ENCODE results near the gene HSPA1B. TPM values are rescaled to one million over a fixed set of nuclear protein-coding genes. Genes with fewer than 3 reads are reported as not detected.
A peak's percentile ranks its signal among the peaks of the same experiment; 100 is the strongest.
"Not testable (repeated sequence)": the region's sequence is repeated elsewhere in the genome, so short reads cannot be mapped to it uniquely, and the experiment has no call there.

Gene HSPA1B
- total RNA-seq, 1 experiment from 2014 or later, result 78.6 TPM

GRCh38 chr6:31806470-31807272, 20.9 kb upstream of the HSPA1B start, which contains the start of gene LSM2:
LSM2 (minus strand) TSS chr6:31806966; CDS start chr6:31806757, 209 bp downstream.
- H2AFZ ChIP-seq (ENCODE audit: low read length), result peak within 1 kb of the TSS; percentile 24
- H3K27ac ChIP-seq (ENCODE audit: low read length), result peak within 1 kb of the TSS; percentile 53
- H3K4me3 ChIP-seq (ENCODE audit: low read length), result peak within 1 kb of the TSS; percentile 87

GRCh38 chr6:31808599-31808998, 18.9 kb upstream of the HSPA1B start:
- H3K27me3 ChIP-seq (ENCODE audit: low read length); H2AFZ ChIP-seq (ENCODE audit: low read length); H3K27ac ChIP-seq (ENCODE audit: low read length); H3K9ac ChIP-seq (ENCODE audit: low read length); H3K9me2 ChIP-seq (replicated peaks; ENCODE audit: insufficient read depth, low read length); H3K4me2 ChIP-seq (ENCODE audit: low read depth, low read length, poor library complexity, severe bottlenecking); H3K4me1 ChIP-seq (ENCODE audit: low read length); H3K4me3 ChIP-seq (ENCODE audit: low read length); H3K9me3 ChIP-seq (ENCODE audit: low read length); H3K36me3 ChIP-seq (ENCODE audit: insufficient read depth, low read length); DNase-seq; H4K20me1 ChIP-seq (ENCODE audit: insufficient read depth, low read depth, low read length): not testable (repeated sequence)
- peaks cover 23% of the 10 kb centered on the region for H3K79me2 ChIP-seq (ENCODE audit: low read length)

More at GRCh38 chr6:31806470-31807272, 20.9 kb upstream of the HSPA1B start, which contains the start of gene LSM2:
- Histone ChIP-seq H3K4me2 (ENCODE audit: low read depth, low read length, poor library complexity, severe bottlenecking) (peak within 1 kb of the TSS; percentile 95), H3K9ac (ENCODE audit: low read length) (peak within 1 kb of the TSS; percentile 86), H3K27me3 (ENCODE audit: low read length) (no peaks in the 10 kb centered on the region), H3K79me2 (ENCODE audit: low read length) (peaks cover 30% of the 10 kb centered on the region), H3K9me2 (replicated peaks; ENCODE audit: insufficient read depth, low read length) (no peaks in the 10 kb centered on the region), H4K20me1 (ENCODE audit: insufficient read depth, low read depth, low read length) (no peaks in the 10 kb centered on the region), H3K9me3 (ENCODE audit: low read length) (no peaks in the 10 kb centered on the region), H3K36me3 (ENCODE audit: insufficient read depth, low read length) (0 out of 2 replicates have a peak, but pooled peaks cover 3% of the 10 kb centered on the region), H3K4me1 (ENCODE audit: low read length) (peaks cover 10% of the 10 kb centered on the region)
- DNase-seq, result peak; percentile 97

GRCh38 chr6:31811645-31812044, 15.9 kb upstream of the HSPA1B start:
- Histone ChIP-seq H3K4me2 (ENCODE audit: low read depth, low read length, poor library complexity, severe bottlenecking) (no peak overlapping the region), H3K36me3 (ENCODE audit: insufficient read depth, low read length) (no peaks in the 10 kb centered on the region), H3K27me3 (ENCODE audit: low read length) (no peaks in the 10 kb centered on the region), H3K9me2 (replicated peaks; ENCODE audit: insufficient read depth, low read length) (no peaks in the 10 kb centered on the region), H3K27ac (ENCODE audit: low read length) (no peak overlapping the region), H3K9ac (ENCODE audit: low read length) (no peak overlapping the region), H3K4me1 (ENCODE audit: low read length) (peaks cover 2% of the 10 kb centered on the region; the same call in 1 of the 2 replicates), H3K9me3 (ENCODE audit: low read length) (no peaks in the 10 kb centered on the region), H4K20me1 (ENCODE audit: insufficient read depth, low read depth, low read length) (no peaks in the 10 kb centered on the region), H3K79me2 (ENCODE audit: low read length) (peaks cover under 1% of the 10 kb centered on the region; the same call in 1 of the 2 replicates), H2AFZ (ENCODE audit: low read length) (no peak overlapping the region), H3K4me3 (ENCODE audit: low read length) (no peak overlapping the region)
- DNase-seq, result no peak

- Histone ChIP-seq H3K27me3 (ENCODE audit: low read length) (no peaks in the 10 kb centered on the region), H3K4me3 (ENCODE audit: low read length) (no peak overlapping the region), H3K4me1 (ENCODE audit: low read length) (no peaks in the 10 kb centered on the region), H3K4me2 (ENCODE audit: low read depth, low read length, poor library complexity, severe bottlenecking) (no peak overlapping the region), H3K9me3 (ENCODE audit: low read length) (no peaks in the 10 kb centered on the region), H4K20me1 (ENCODE audit: insufficient read depth, low read depth, low read length) (no peaks in the 10 kb centered on the region), H2AFZ (ENCODE audit: low read length) (0 out of 2 replicates have a peak overlapping the region, but pooled peaks have one; percentile 8), H3K9ac (ENCODE audit: low read length) (no peak overlapping the region), H3K79me2 (ENCODE audit: low read length) (no peaks in the 10 kb centered on the region), H3K9me2 (replicated peaks; ENCODE audit: insufficient read depth, low read length) (no peaks in the 10 kb centered on the region), H3K36me3 (ENCODE audit: insufficient read depth, low read length) (no peaks in the 10 kb centered on the region), H3K27ac (ENCODE audit: low read length) (no peak overlapping the region)
- DNase-seq, result no peak
These were observed 14.1 kb upstream of the HSPA1B start for GRCh38 chr6:31813465-31813849.

- no peak overlapping the region for H3K4me2 ChIP-seq (ENCODE audit: low read depth, low read length, poor library complexity, severe bottlenecking)
- no peaks in the 10 kb centered on the region for H4K20me1 ChIP-seq (ENCODE audit: insufficient read depth, low read depth, low read length)
- no peak overlapping the region for H3K4me3 ChIP-seq (ENCODE audit: low read length)
- no peaks in the 10 kb centered on the region for H3K27me3 ChIP-seq (ENCODE audit: low read length)
- no peaks in the 10 kb centered on the region for H3K36me3 ChIP-seq (ENCODE audit: insufficient read depth, low read length)
- H2AFZ ChIP-seq (ENCODE audit: low read length), result no peak overlapping the region
- H3K9me3 ChIP-seq (ENCODE audit: low read length), result no peaks in the 10 kb centered on the region
- no peak overlapping the region for H3K9ac ChIP-seq (ENCODE audit: low read length)
- no peaks in the 10 kb centered on the region for H3K4me1 ChIP-seq (ENCODE audit: low read length)
- DNase-seq, result no peak
- H3K27ac ChIP-seq (ENCODE audit: low read length), result no peak overlapping the region
- no peaks in the 10 kb centered on the region for H3K79me2 ChIP-seq (ENCODE audit: low read length)
- no peaks in the 10 kb centered on the region for H3K9me2 ChIP-seq (replicated peaks; ENCODE audit: insufficient read depth, low read length)
These were observed 12.9 kb upstream of the HSPA1B start for GRCh38 chr6:31814677-31815024.

- Histone ChIP-seq H3K4me2 (ENCODE audit: low read depth, low read length, poor library complexity, severe bottlenecking) (no peak within 1 kb of the TSS), H3K79me2 (ENCODE audit: low read length) (no peaks in the 10 kb centered on the region), H4K20me1 (ENCODE audit: insufficient read depth, low read depth, low read length) (no peaks in the 10 kb centered on the region), H3K9me2 (replicated peaks; ENCODE audit: insufficient read depth, low read length) (no peaks in the 10 kb centered on the region), H2AFZ (ENCODE audit: low read length) (no peak within 1 kb of the TSS), H3K4me3 (ENCODE audit: low read length) (no peak within 1 kb of the TSS), H3K27ac (ENCODE audit: low read length) (no peak within 1 kb of the TSS), H3K36me3 (ENCODE audit: insufficient read depth, low read length) (no peaks in the 10 kb centered on the region), H3K9me3 (ENCODE audit: low read length) (no peaks in the 10 kb centered on the region), H3K4me1 (ENCODE audit: low read length) (no peaks in the 10 kb centered on the region), H3K9ac (ENCODE audit: low read length) (no peak within 1 kb of the TSS), H3K27me3 (ENCODE audit: low read length) (no peaks in the 10 kb centered on the region)
- no peak for DNase-seq
These were observed 12.3 kb upstream of the HSPA1B start, which contains the start of the genes HSPA1A and HSPA1L for GRCh38 chr6:31815025-31815838. HSPA1A (plus strand) TSS chr6:31815543; CDS start chr6:31815757, 214 bp downstream. HSPA1L (minus strand) TSS chr6:31815283; CDS start chr6:31811972, 3,311 bp downstream.

GRCh38 chr6:31817133-31817928, 10.2 kb upstream of the HSPA1B start:
- not testable (repeated sequence) for H3K4me2 ChIP-seq (ENCODE audit: low read depth, low read length, poor library complexity, severe bottlenecking); H3K4me3 ChIP-seq (ENCODE audit: low read length); H3K36me3 ChIP-seq (ENCODE audit: insufficient read depth, low read length); H3K27ac ChIP-seq (ENCODE audit: low read length); DNase-seq; H3K79me2 ChIP-seq (ENCODE audit: low read length); H3K9me3 ChIP-seq (ENCODE audit: low read length); H4K20me1 ChIP-seq (ENCODE audit: insufficient read depth, low read depth, low read length); H3K27me3 ChIP-seq (ENCODE audit: low read length); H2AFZ ChIP-seq (ENCODE audit: low read length); H3K9me2 ChIP-seq (replicated peaks; ENCODE audit: insufficient read depth, low read length)
- peaks cover 11% of the 10 kb centered on the region for H3K4me1 ChIP-seq (ENCODE audit: low read length)
- H3K9ac ChIP-seq (ENCODE audit: low read length), result 0 out of 2 replicates have a peak overlapping the region, but pooled peaks have one; percentile 39

All from Karpas-422 (cell line).